WERI-Rb-1 (cell line): ENCODE measurements around the gene RALGAPA2.

Source experiments
- DNase-seq: peaks from one replicate; pipeline ENCODE4 v3.0.0-alpha.2; 2020
- H3K27ac ChIP-seq: fragments of 250-450 bp; sonication (Bioruptor Pico); 2 replicates; pipeline ENCODE4 v1.5.1; 2020; ENCODE audit warnings: mild to moderate bottlenecking, moderate library complexity
- H3K27me3 ChIP-seq: fragments of 250-450 bp; sonication (Bioruptor Pico); 2 replicates; pipeline ENCODE4 v1.5.1; 2021; ENCODE audit warnings: mild to moderate bottlenecking, low read depth, moderate library complexity; ENCODE audit not compliant: insufficient read depth, severe bottlenecking
- H3K36me3 ChIP-seq: fragments of 250-450 bp; sonication (Bioruptor Pico); 2 replicates; pipeline ENCODE4 v1.5.1; 2020; ENCODE audit warnings: mild to moderate bottlenecking, moderate library complexity
- H3K4me3 ChIP-seq: 2 replicates; pipeline ENCODE4 v1.5.1; 2011; ENCODE audit warnings: low read depth, mild to moderate bottlenecking, control low read depth, low read length
- H3K9me3 ChIP-seq: fragments of 250-450 bp; sonication (Bioruptor Pico); 2 replicates; pipeline ENCODE4 v1.5.1; 2021; ENCODE audit warnings: mild to moderate bottlenecking, moderate library complexity; ENCODE audit not compliant: severe bottlenecking
- CTCF ChIP-seq: IDR thresholded peaks from 2 replicates; pipeline ENCODE4 v1.5.1; 2011; ENCODE audit warnings: low read depth, mild to moderate bottlenecking, control low read depth, inconsistent platforms, low read length

RALGAPA2 gene

GRCh38 chr20:20369250-20370093, 343.0 kb downstream of the RALGAPA2 start:
- peak overlapping the region; percentile 100 for H3K27ac ChIP-seq
- H3K27me3 ChIP-seq, result no peaks in the 10 kb centered on the region
- H3K4me3 ChIP-seq, result peak overlapping the region; percentile 90
- peaks cover 39% of the 10 kb centered on the region for H3K36me3 ChIP-seq
- DNase-seq, result peak; percentile 44
- TF ChIP-seq CTCF, result peak; percentile 59
- H3K9me3 ChIP-seq, result peaks cover 7% of the 10 kb centered on the region

- peak overlapping the region; percentile 90 for H3K4me3 ChIP-seq
- H3K36me3 ChIP-seq, result peaks cover 39% of the 10 kb centered on the region
- peak overlapping the region; percentile 100 for H3K27ac ChIP-seq
- H3K27me3 ChIP-seq, result no peaks in the 10 kb centered on the region
- H3K9me3 ChIP-seq, result peaks cover 7% of the 10 kb centered on the region
- TF ChIP-seq CTCF, result no peak
- peak; percentile 38 for DNase-seq
Measured at GRCh38 chr20:20368418-20369249, 343.8 kb downstream of the RALGAPA2 start.

GRCh38 chr20:20367575-20368417, 344.6 kb downstream of the RALGAPA2 start, which contains the start of gene INSM1:
INSM1 (plus strand) TSS chr20:20368104; CDS start chr20:20368268, 164 bp downstream.
- peak; percentile 99 for DNase-seq
- Histone ChIP-seq H3K9me3 (peaks cover 7% of the 10 kb centered on the region), H3K4me3 (peak within 1 kb of the TSS; percentile 90), H3K36me3 (peaks cover 39% of the 10 kb centered on the region), H3K27ac (peak within 1 kb of the TSS; percentile 100), H3K27me3 (no peaks in the 10 kb centered on the region)
- TF ChIP-seq CTCF, result no peak

- H3K9me3 ChIP-seq, result peaks cover 7% of the 10 kb centered on the region
- peak overlapping the region; percentile 67 for H3K4me3 ChIP-seq
- no peaks in the 10 kb centered on the region for H3K27me3 ChIP-seq
- TF ChIP-seq CTCF, result no peak
- peak overlapping the region; percentile 100 for H3K27ac ChIP-seq
- H3K36me3 ChIP-seq, result peaks cover 32% of the 10 kb centered on the region
- DNase-seq, result no peak
Measured at GRCh38 chr20:20366876-20367574, 345.4 kb downstream of the RALGAPA2 start.

GRCh38 chr20:20366551-20366875, 345.9 kb downstream of the RALGAPA2 start:
- TF ChIP-seq CTCF, result no peak
- peak; percentile 81 for DNase-seq
- no peaks in the 10 kb centered on the region for H3K27me3 ChIP-seq
- peaks cover 7% of the 10 kb centered on the region for H3K9me3 ChIP-seq
- peak overlapping the region; percentile 100 for H3K27ac ChIP-seq
- peaks cover 27% of the 10 kb centered on the region for H3K36me3 ChIP-seq
- peak overlapping the region; percentile 67 for H3K4me3 ChIP-seq
